ENCODE data around the gene YWHAE.
"Not testable (repeated sequence)": the region's sequence is repeated elsewhere in the genome, so short reads cannot be mapped to it uniquely, and the experiment has no call there.

Gene YWHAE

DNA sequence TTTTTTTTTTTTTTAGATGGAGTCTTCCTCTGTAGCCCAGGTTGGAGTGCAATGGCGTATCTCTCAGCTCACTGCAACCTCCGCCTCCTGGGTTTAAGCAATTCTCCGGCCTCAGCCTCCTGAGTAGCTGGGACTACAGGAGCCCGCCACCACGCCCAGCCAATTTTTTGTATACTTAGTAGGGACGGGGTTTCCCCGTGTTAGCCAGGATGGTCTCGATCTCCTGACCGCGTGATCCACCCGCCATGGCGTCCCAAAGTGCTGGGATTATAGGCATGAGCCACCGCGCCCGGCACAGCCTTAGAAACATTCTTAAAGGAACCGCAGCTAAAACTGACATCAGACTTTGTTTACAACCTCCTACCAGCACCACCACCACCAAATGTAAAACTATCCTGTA lies 47.5 kb downstream of the YWHAE start:
- not testable (repeated sequence) for H3K27ac ChIP-seq (ENCODE audit: low read depth, low read length); H3K4me1 ChIP-seq (ENCODE audit: control insufficient read depth, insufficient read depth, low read length); H3K27me3 ChIP-seq (ENCODE audit: control insufficient read depth, insufficient read depth, low read length); H3K9ac ChIP-seq (ENCODE audit: low read length); H3K9me3 ChIP-seq (ENCODE audit: control insufficient read depth, insufficient read depth, low read depth, low read length); H3K4me3 ChIP-seq (ENCODE audit: low read depth, low read length)
- H3K36me3 ChIP-seq (ENCODE audit: control insufficient read depth, insufficient read depth, low read length) = peaks cover 83% of the 10 kb centered on the region

GRCh38 chr17:1351971-1352370 lies 48.1 kb downstream of the YWHAE start:
- no peaks in the 10 kb centered on the region for H3K4me1 ChIP-seq (ENCODE audit: control insufficient read depth, insufficient read depth, low read length)
- no peak overlapping the region for H3K4me3 ChIP-seq (ENCODE audit: low read depth, low read length)
- no peak overlapping the region for H3K9ac ChIP-seq (ENCODE audit: low read length)
- no peaks in the 10 kb centered on the region for H3K27me3 ChIP-seq (ENCODE audit: control insufficient read depth, insufficient read depth, low read length)
- H3K9me3 ChIP-seq (ENCODE audit: control insufficient read depth, insufficient read depth, low read depth, low read length) = no peaks in the 10 kb centered on the region
- H3K27ac ChIP-seq (ENCODE audit: low read depth, low read length) = no peak overlapping the region
- peaks cover 83% of the 10 kb centered on the region for H3K36me3 ChIP-seq (ENCODE audit: control insufficient read depth, insufficient read depth, low read length)

DNA sequence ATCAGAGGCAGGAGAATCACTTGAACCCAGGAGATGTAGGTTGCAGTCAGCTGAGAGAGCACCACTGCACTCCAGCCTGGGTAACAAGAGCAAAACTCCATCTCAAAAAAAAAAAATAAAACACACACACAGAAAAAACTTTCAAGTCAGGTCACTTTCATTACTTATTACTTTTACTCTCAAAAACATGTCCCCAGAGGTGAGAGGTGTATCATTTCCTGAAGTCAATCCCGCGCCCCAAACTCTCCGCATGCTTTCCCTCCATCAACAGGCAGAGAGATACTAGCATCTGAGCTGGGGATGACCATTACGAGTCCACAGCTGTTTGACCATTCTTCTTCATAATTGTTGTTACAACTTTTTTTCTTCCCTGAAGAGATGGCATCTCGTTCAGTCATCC lies 48.7 kb downstream of the YWHAE start:
- H3K36me3 ChIP-seq (ENCODE audit: control insufficient read depth, insufficient read depth, low read length) = peaks cover 80% of the 10 kb centered on the region

DNA sequence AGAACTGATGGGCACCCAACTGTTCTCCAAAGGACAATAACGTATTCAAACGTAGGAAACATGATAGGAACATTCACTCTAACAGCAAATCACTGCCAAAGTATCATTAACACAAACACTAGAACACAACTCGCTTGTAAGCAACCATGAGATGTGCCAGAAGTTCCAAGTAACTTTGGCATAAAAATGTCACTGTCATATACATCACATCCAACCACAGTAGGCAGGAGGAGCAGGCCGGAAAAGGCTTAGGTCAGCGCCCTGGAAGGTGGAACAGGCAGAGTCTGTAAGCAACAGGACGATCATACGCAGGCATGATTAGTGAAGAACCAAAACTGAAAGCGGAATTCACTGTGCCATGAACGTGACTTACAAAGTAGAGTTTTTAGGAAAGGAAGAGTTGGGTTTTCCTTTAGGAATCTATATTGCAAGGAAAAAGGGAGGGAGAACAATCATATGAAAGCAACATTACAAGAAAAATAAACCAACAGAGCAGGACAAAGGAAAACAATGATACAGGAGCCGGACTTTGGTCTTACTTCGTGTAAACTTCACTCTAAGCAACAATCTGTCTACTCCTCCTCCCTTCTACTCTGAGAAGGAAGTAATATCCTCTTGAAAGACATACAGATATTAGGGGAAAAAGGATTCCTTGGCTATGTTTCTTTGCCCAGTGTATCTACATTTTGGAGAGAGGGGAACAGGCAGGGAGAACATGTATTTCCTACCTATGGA lies 52.3 kb downstream of the YWHAE start:
- no peak overlapping the region for H3K27ac ChIP-seq (ENCODE audit: low read depth, low read length)
- H3K9me3 ChIP-seq (ENCODE audit: control insufficient read depth, insufficient read depth, low read depth, low read length) = no peaks in the 10 kb centered on the region
- no peak overlapping the region for H3K9ac ChIP-seq (ENCODE audit: low read length)
- peaks cover 82% of the 10 kb centered on the region for H3K36me3 ChIP-seq (ENCODE audit: control insufficient read depth, insufficient read depth, low read length)
- no peak overlapping the region for H3K4me3 ChIP-seq (ENCODE audit: low read depth, low read length)
- H3K27me3 ChIP-seq (ENCODE audit: control insufficient read depth, insufficient read depth, low read length) = no peaks in the 10 kb centered on the region
- H3K4me1 ChIP-seq (ENCODE audit: control insufficient read depth, insufficient read depth, low read length) = no peaks in the 10 kb centered on the region

More for the DNA sequence above, 48.7 kb downstream of the YWHAE start:
- Histone ChIP-seq H3K4me3 (ENCODE audit: low read depth, low read length) (no peak overlapping the region), H3K9ac (ENCODE audit: low read length) (no peak overlapping the region), H3K27me3 (ENCODE audit: control insufficient read depth, insufficient read depth, low read length) (no peaks in the 10 kb centered on the region), H3K27ac (ENCODE audit: low read depth, low read length) (no peak overlapping the region), H3K9me3 (ENCODE audit: control insufficient read depth, insufficient read depth, low read depth, low read length) (no peaks in the 10 kb centered on the region), H3K4me1 (ENCODE audit: control insufficient read depth, insufficient read depth, low read length) (no peaks in the 10 kb centered on the region)

- Histone ChIP-seq H3K4me3 (ENCODE audit: low read depth, low read length) (no peak overlapping the region), H3K9me3 (ENCODE audit: control insufficient read depth, insufficient read depth, low read depth, low read length) (no peaks in the 10 kb centered on the region), H3K4me1 (ENCODE audit: control insufficient read depth, insufficient read depth, low read length) (no peaks in the 10 kb centered on the region), H3K9ac (ENCODE audit: low read length) (no peak overlapping the region), H3K27ac (ENCODE audit: low read depth, low read length) (no peak overlapping the region), H3K36me3 (ENCODE audit: control insufficient read depth, insufficient read depth, low read length) (peaks cover 54% of the 10 kb centered on the region), H3K27me3 (ENCODE audit: control insufficient read depth, insufficient read depth, low read length) (no peaks in the 10 kb centered on the region)
These were observed 55.5 kb downstream of the YWHAE start for GRCh38 chr17:1344521-1344920.

GRCh38 chr17:1343554-1343953 lies 56.5 kb downstream of the YWHAE start:
- H3K9ac ChIP-seq (ENCODE audit: low read length) = no peak overlapping the region
- H3K27me3 ChIP-seq (ENCODE audit: control insufficient read depth, insufficient read depth, low read length) = no peaks in the 10 kb centered on the region
- H3K4me1 ChIP-seq (ENCODE audit: control insufficient read depth, insufficient read depth, low read length) = no peaks in the 10 kb centered on the region
- H3K9me3 ChIP-seq (ENCODE audit: control insufficient read depth, insufficient read depth, low read depth, low read length) = no peaks in the 10 kb centered on the region
- H3K4me3 ChIP-seq (ENCODE audit: low read depth, low read length) = no peak overlapping the region
- peaks cover 47% of the 10 kb centered on the region for H3K36me3 ChIP-seq (ENCODE audit: control insufficient read depth, insufficient read depth, low read length)
- H3K27ac ChIP-seq (ENCODE audit: low read depth, low read length) = no peak overlapping the region

GRCh38 chr17:1340371-1340770 lies 59.7 kb downstream of the YWHAE start:
- Histone ChIP-seq H3K4me1 (ENCODE audit: control insufficient read depth, insufficient read depth, low read length) (no peaks in the 10 kb centered on the region), H3K27ac (ENCODE audit: low read depth, low read length) (no peak overlapping the region), H3K9ac (ENCODE audit: low read length) (no peak overlapping the region), H3K36me3 (ENCODE audit: control insufficient read depth, insufficient read depth, low read length) (peaks cover 22% of the 10 kb centered on the region), H3K4me3 (ENCODE audit: low read depth, low read length) (no peak overlapping the region), H3K9me3 (ENCODE audit: control insufficient read depth, insufficient read depth, low read depth, low read length) (no peaks in the 10 kb centered on the region), H3K27me3 (ENCODE audit: control insufficient read depth, insufficient read depth, low read length) (no peaks in the 10 kb centered on the region)

- no peak overlapping the region for H3K9ac ChIP-seq (ENCODE audit: low read length)
- no peak overlapping the region for H3K4me3 ChIP-seq (ENCODE audit: low read depth, low read length)
- no peaks in the 10 kb centered on the region for H3K27me3 ChIP-seq (ENCODE audit: control insufficient read depth, insufficient read depth, low read length)
- no peaks in the 10 kb centered on the region for H3K9me3 ChIP-seq (ENCODE audit: control insufficient read depth, insufficient read depth, low read depth, low read length)
- no peaks in the 10 kb centered on the region for H3K36me3 ChIP-seq (ENCODE audit: control insufficient read depth, insufficient read depth, low read length)
- no peaks in the 10 kb centered on the region for H3K4me1 ChIP-seq (ENCODE audit: control insufficient read depth, insufficient read depth, low read length)
- no peak overlapping the region for H3K27ac ChIP-seq (ENCODE audit: low read depth, low read length)
These were observed 68.3 kb downstream of the YWHAE start for GRCh38 chr17:1331708-1332107.

DNA sequence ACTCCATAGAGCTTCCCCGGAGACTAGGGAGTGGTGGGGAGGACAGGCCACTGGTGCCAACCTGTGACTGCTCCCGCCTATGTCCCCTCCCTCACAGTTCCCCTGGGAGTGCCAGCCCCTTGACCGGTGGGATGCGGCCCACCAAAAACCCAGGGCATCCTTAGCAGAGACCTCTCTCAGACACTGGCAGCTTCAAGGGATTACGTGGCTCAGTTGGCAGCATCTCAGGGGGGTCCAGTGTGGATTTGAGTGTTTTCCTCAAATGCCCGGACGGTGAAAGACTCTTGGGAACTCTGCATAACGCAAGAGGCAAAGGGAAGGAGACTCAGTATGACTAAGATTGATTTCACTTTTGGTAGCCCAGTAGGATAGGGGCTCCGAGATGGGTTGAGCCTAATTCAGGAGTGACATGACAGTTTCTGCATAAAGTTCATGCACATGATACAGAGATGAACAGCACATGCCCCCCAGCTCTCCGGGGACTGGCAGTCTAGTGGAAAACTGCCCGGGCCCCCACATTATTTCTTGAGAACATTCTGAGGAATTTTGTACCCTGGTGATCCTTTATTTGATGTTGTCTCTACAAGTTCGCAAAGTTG lies 70.2 kb downstream of the YWHAE start:
- no peaks in the 10 kb centered on the region for H3K36me3 ChIP-seq (ENCODE audit: control insufficient read depth, insufficient read depth, low read length)
- no peaks in the 10 kb centered on the region for H3K27me3 ChIP-seq (ENCODE audit: control insufficient read depth, insufficient read depth, low read length)
- no peaks in the 10 kb centered on the region for H3K4me1 ChIP-seq (ENCODE audit: control insufficient read depth, insufficient read depth, low read length)
- no peak overlapping the region for H3K27ac ChIP-seq (ENCODE audit: low read depth, low read length)
- no peaks in the 10 kb centered on the region for H3K9me3 ChIP-seq (ENCODE audit: control insufficient read depth, insufficient read depth, low read depth, low read length)
- no peak overlapping the region for H3K4me3 ChIP-seq (ENCODE audit: low read depth, low read length)
- H3K9ac ChIP-seq (ENCODE audit: low read length) = no peak overlapping the region

GRCh38 chr17:1328437-1328836 lies 71.6 kb downstream of the YWHAE start:
- Histone ChIP-seq H3K36me3 (ENCODE audit: control insufficient read depth, insufficient read depth, low read length) (no peaks in the 10 kb centered on the region), H3K9ac (ENCODE audit: low read length) (no peak overlapping the region), H3K4me3 (ENCODE audit: low read depth, low read length) (no peak overlapping the region), H3K4me1 (ENCODE audit: control insufficient read depth, insufficient read depth, low read length) (no peaks in the 10 kb centered on the region), H3K27me3 (ENCODE audit: control insufficient read depth, insufficient read depth, low read length) (no peaks in the 10 kb centered on the region), H3K27ac (ENCODE audit: low read depth, low read length) (no peak overlapping the region), H3K9me3 (ENCODE audit: control insufficient read depth, insufficient read depth, low read depth, low read length) (no peaks in the 10 kb centered on the region)

GRCh38 chr17:1325766-1326165 lies 74.3 kb downstream of the YWHAE start:
- Histone ChIP-seq H3K9ac (ENCODE audit: low read length) (no peak overlapping the region), H3K4me1 (ENCODE audit: control insufficient read depth, insufficient read depth, low read length) (no peaks in the 10 kb centered on the region), H3K27me3 (ENCODE audit: control insufficient read depth, insufficient read depth, low read length) (peaks cover 3% of the 10 kb centered on the region; the same call in 1 of the 2 replicates), H3K9me3 (ENCODE audit: control insufficient read depth, insufficient read depth, low read depth, low read length) (no peaks in the 10 kb centered on the region), H3K27ac (ENCODE audit: low read depth, low read length) (no peak overlapping the region), H3K4me3 (ENCODE audit: low read depth, low read length) (no peak overlapping the region), H3K36me3 (ENCODE audit: control insufficient read depth, insufficient read depth, low read length) (no peaks in the 10 kb centered on the region)

Measured in HUES6 (cell line).